Measurements from ENCODE around the gene COX8A. TPM values are rescaled to one million over a fixed set of nuclear protein-coding genes. Genes with fewer than 3 reads are reported as not detected.

The COX8A gene
- total RNA-seq, 1 experiment from 2014 or later: 615 TPM

GRCh38 chr11:64008283-64008913 is 34.0 kb downstream of the COX8A start:
- TF ChIP-seq EZH2 (IDR thresholded peaks at IDR 0.05; ENCODE audit: borderline replicate concordance, low read depth, low read length, poor library complexity, severe bottlenecking) (no peak), CTCF (conservative IDR thresholded peaks at IDR 0.05; ENCODE audit: low read depth, low read length) (no peak)
- DNase-seq (ENCODE audit: low spot score): no peak
- BruUV-seq (replicated peaks): no TSS peak
- ChIA-PET POLR2A (ENCODE audit: low non-redundant PET) (no interaction called here), CTCF (interaction anchor here (1.2 kb wide), 1 partner anchor 145 kb away, joined by 3 read pairs; no protein-coding TSS in a partner anchor)
- Histone ChIP-seq H3K4me1 (ENCODE audit: insufficient read depth, low read length, poor library complexity, severe bottlenecking) (peaks cover 29% of the 10 kb centered on the region), H3K4me3 (ENCODE audit: low read depth, low read length, poor library complexity, severe bottlenecking) (no peak overlapping the region), H3K36me3 (ENCODE audit: insufficient read depth, low read length, poor library complexity, severe bottlenecking) (no peaks in the 10 kb centered on the region), H3K27ac (ENCODE audit: low read depth, low read length, poor library complexity, severe bottlenecking) (no peak overlapping the region), H3K9me3 (ENCODE audit: low read depth, low read length, poor library complexity, severe bottlenecking) (no peaks in the 10 kb centered on the region), H3K27me3 (replicated peaks; ENCODE audit: insufficient read depth, low read depth, low read length, poor library complexity) (no peaks in the 10 kb centered on the region)
- intact Hi-C loops (cut with micrococcal nuclease; ENCODE audit: unreplicated experiment): no loop called here

GRCh38 chr11:64008914-64009633 is 34.7 kb downstream of the COX8A start:
- no peak overlapping the region for H3K4me3 ChIP-seq (ENCODE audit: low read depth, low read length, poor library complexity, severe bottlenecking)
- intact Hi-C loops (cut with micrococcal nuclease; ENCODE audit: unreplicated experiment): no loop called here
- H3K27ac ChIP-seq (ENCODE audit: low read depth, low read length, poor library complexity, severe bottlenecking): no peak overlapping the region
- BruUV-seq (replicated peaks): no TSS peak
- no peak for DNase-seq (ENCODE audit: low spot score)
- H3K9me3 ChIP-seq (ENCODE audit: low read depth, low read length, poor library complexity, severe bottlenecking): no peaks in the 10 kb centered on the region
- no peaks in the 10 kb centered on the region for H3K27me3 ChIP-seq (replicated peaks; ENCODE audit: insufficient read depth, low read depth, low read length, poor library complexity)
- H3K4me1 ChIP-seq (ENCODE audit: insufficient read depth, low read length, poor library complexity, severe bottlenecking): peaks cover 23% of the 10 kb centered on the region
- H3K36me3 ChIP-seq (ENCODE audit: insufficient read depth, low read length, poor library complexity, severe bottlenecking): no peaks in the 10 kb centered on the region
- ChIA-PET CTCF (no interaction called here), POLR2A (ENCODE audit: low non-redundant PET) (no interaction called here)
- TF ChIP-seq CTCF (conservative IDR thresholded peaks at IDR 0.05; ENCODE audit: low read depth, low read length) (no peak), EZH2 (IDR thresholded peaks at IDR 0.05; ENCODE audit: borderline replicate concordance, low read depth, low read length, poor library complexity, severe bottlenecking) (no peak)

- intact Hi-C loops (cut with micrococcal nuclease; ENCODE audit: unreplicated experiment): no loop called here
- no peaks in the 10 kb centered on the region for H3K27me3 ChIP-seq (replicated peaks; ENCODE audit: insufficient read depth, low read depth, low read length, poor library complexity)
Observed at GRCh38 chr11:64009710-64010109, 35.3 kb downstream of the COX8A start.

More at GRCh38 chr11:64009710-64010109, 35.3 kb downstream of the COX8A start:
- H3K4me3 ChIP-seq (ENCODE audit: low read depth, low read length, poor library complexity, severe bottlenecking): no peak overlapping the region
- H3K4me1 ChIP-seq (ENCODE audit: insufficient read depth, low read length, poor library complexity, severe bottlenecking): peaks cover 18% of the 10 kb centered on the region
- no peak for DNase-seq (ENCODE audit: low spot score)
- TSS peak; percentile 26 for BruUV-seq (replicated peaks)
- ChIA-PET CTCF (no interaction called here), POLR2A (ENCODE audit: low non-redundant PET) (no interaction called here)
- no peaks in the 10 kb centered on the region for H3K9me3 ChIP-seq (ENCODE audit: low read depth, low read length, poor library complexity, severe bottlenecking)
- H3K36me3 ChIP-seq (ENCODE audit: insufficient read depth, low read length, poor library complexity, severe bottlenecking): no peaks in the 10 kb centered on the region
- no peak for TF ChIP-seq CTCF (conservative IDR thresholded peaks at IDR 0.05; ENCODE audit: low read depth, low read length)
- TF ChIP-seq EZH2 (IDR thresholded peaks at IDR 0.05; ENCODE audit: borderline replicate concordance, low read depth, low read length, poor library complexity, severe bottlenecking): no peak
- H3K27ac ChIP-seq (ENCODE audit: low read depth, low read length, poor library complexity, severe bottlenecking): no peak overlapping the region
